ENCODE results near the gene SLC13A5.
"Not testable (repeated sequence)": the region's sequence is repeated elsewhere in the genome, so short reads cannot be mapped to it uniquely, and the experiment has no call there.

DNA sequence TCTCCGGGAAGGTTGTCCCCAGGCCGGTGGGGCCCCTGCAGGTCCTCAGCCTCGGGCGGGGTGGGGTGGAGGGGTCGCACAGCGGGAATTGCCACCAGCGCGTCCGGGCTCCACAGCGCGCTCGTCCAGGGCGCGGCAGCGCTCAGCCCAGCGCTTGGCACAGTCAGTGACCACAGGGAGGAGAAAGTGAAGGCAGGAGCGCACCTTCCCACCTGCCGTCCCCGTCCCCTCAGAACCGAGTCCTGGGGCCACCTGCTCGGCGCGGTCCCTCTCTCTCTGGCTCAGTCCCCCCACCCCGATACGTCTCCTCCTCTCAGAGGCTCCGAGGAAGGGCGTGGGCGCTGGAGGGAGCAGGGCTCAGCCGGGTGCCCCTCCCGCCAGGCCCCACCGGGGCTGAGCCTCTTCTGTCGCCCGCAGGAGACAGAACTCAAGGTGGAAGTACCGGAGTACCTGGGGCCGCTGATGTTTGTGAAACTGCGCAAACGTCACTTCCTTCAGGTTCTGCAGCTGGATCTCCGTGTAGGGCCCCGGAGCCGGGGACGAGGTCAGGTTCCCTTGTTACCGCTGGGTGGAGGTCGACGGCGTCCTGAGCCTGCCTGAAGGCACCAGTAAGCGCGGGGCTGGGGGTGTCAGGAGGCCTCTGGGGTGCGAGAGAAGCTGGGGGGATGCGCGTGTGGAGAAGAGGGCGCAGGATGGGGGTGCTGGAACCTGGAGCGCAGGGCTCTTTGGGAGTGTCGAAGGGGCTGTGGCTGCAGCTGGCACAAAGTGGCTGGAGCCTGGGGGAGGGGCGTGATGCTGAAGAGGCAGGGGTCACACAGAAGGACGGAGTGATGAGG, 56.2 kb downstream of the SLC13A5 start:
- not testable (repeated sequence) for TF ChIP-seq POLR2A (IDR thresholded peaks at IDR 0.05; ENCODE audit: low read length); GATA1 (IDR thresholded peaks at IDR 0.05; ENCODE audit: low read depth, low read length)

Data from erythroblast (primary cell).